Measurements from ENCODE around the gene DPF3.

The DPF3 gene

DNA sequence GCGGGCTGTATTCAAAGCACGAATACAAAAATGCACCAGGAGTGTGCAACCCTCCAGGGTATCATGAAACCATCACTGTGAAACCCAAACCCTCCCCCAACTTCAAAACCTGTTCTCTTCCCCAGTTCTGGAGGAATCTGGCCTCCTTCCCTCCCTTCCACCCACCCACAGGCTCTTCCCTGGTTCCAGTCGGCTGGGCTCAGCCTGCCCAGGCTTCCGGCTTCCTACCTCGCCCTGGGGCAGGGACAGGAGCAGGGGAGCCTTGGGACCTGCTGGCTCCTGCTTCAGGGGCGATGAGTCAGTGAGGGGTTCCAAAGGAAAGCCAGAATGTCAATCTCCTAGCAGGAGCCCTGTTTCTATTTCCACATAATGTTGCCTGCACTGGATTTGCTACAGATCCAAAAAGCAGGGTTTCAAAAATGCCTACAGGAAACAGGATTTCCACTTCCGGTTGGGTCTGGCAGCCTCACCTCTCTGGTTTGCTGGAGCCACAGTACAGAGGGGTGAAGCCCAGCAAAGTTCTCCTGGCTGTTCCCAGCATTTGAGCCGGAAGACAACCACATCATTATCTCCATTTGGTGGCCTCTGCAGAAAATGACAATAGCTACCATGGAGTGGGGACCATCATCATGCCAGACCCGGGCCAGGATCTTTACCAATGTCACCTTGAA, 278.3 kb downstream of the DPF3 start:
- DNase-seq (ENCODE audit: low spot score), result no peak

DNA sequence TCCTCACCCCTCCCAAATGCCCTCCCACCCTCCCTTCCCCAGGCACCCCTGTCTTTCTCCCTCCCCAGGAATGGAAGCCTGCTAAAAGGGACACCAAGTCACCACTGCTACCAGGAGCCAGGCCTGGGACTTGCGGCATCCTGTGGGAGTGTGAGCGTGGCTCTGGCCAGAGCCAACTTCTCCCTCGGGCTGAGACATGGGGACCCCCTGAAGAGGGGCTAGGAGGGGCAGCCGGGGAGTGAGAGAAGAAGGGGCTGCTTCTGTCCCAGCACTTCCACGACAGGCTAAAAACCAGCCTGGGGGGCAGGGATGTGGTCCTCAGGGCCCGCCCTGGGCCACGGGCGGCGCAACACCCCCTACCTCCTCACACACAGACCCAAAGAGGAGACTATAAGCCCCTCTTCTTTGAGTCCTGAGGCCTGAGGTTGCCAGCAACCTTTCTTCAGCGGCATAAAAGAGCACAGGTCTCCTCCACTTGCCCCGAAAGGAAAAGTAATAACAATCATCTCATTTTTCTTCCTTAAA, 278.9 kb downstream of the DPF3 start:
- no peak for DNase-seq (ENCODE audit: low spot score)

DNA sequence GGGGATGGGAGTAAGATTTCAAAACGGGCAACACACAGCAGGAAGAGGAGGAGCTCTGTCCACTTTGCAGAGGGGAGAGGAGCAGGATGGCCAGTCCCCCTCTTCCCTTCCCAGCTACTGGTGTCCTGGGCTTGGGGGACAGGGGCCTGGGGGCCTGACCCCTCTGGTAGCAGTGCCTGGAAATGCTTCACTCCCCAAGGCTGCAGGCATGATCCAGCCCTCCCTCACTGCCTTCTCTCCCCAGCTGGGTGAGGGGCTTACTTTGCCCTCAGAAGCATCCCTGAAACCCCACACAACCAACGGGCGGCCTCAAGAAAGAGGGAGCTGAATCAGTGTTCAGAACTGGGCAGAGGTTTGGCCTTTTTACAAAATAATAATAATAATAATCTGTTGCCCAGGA, 279.5 kb downstream of the DPF3 start:
- DNase-seq (ENCODE audit: low spot score), result no peak

DNA sequence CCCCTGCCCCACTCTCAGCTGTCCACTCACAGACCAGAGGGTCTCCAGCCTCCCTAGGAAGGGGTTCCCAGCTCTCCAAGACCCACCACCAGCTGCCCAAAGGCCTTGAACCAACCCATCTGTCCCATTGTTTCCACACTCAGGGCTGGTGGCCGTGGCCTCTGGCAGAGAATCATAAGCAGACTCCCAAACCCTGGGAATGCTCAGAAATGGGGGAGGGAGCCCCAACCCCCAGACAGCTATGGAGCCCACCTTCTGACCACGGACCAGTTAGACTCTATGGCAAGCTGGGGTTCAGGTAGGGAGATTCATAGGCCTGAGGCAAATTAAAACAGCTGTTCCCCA, 280.0 kb downstream of the DPF3 start:
- no peak for DNase-seq (ENCODE audit: low spot score)

DNA sequence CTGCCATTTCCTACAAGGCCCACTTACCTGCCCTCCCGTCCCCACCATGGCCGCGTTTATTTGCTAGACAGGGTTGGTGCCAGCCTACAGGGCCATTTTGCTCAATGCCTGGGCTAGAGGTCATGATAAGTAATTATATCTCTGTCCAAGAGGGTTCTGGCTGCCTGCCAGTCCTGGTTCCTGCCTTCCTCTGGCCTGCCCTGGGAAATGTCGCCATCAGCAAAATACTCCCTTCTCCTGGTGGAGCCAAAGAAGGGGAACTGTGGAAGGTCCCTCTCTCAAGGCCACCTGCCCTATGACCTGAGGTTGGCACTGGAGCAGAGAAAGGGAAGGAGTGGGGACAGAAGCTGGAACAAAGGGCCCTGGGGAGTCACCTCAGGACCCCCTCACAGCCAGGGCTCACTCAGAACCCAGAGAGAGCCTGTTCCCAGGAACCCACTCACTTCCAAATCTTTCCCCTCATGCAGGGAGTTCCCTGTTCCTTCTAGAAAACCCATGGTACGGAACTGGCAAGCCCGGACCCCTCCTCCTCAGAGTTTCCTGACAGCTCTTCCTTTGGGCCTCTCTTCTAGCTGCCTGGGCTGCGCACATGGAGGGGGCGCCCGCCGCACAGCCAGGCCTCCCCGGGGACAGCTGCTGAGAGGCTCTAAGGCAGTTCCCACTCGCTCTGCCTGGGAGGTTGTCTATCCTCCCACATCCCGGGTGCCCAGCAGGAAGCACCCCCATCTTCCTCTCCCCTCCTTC, 280.5 kb downstream of the DPF3 start:
- DNase-seq (ENCODE audit: low spot score), result no peak

DNA sequence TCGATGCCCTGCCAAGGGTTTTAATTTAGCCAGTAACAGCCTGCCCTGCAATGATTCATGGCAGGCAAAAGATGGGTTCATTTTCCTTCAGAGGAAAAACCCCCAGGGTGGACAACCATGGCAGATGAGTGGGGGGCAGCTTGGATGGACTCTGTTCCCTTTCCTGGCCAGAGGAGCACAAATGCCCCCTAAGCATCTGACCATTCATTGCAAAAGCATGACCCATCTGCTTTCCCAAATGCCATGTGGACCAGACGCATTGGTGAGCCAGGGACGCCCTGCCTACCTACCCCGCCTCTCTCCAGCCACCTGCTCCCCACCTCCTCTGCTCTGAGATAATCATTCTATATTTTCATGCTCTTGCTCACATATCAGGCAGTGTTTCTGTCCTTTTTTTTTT, 281.9 kb downstream of the DPF3 start:
- no peak for DNase-seq (ENCODE audit: low spot score)

DNA sequence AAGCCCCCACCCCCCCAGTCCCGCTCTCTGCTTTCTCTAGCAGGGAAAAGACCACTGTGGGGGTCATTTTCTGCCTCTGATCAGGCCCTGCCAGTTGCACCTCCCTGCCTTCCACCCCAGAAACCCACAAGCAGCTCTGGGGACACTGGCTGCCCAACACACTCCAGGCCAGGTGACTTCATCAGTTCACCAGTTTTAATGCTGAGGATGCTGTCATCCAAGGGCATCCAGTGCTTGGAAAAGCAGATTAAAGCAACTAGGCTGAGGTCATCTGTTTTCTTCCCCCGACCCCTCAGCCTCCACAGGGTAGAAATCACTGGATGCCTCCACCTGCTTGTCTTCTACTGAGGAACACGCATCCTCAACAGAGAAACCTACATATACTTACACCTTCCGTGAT, 282.4 kb downstream of the DPF3 start:
- DNase-seq (ENCODE audit: low spot score), result no peak

DNA sequence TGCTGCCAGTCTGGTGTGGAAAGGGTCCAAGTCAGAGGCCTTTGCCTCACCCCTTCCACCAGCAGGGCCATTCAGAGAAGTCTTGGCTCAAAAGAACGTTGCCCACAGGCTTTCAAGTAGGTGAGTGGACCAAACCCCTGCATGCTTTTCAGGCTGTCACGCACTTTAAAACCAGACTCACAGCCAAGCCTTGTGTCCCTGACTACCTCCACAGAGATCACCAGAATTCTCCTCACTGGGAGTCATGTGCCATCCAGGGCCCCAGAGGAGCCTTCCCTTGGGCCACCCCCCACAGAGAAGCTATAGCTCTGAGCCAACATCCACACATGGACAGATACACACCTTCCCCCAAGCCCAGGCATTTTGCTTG, 283.1 kb downstream of the DPF3 start:
- DNase-seq (ENCODE audit: low spot score), result no peak

DNA sequence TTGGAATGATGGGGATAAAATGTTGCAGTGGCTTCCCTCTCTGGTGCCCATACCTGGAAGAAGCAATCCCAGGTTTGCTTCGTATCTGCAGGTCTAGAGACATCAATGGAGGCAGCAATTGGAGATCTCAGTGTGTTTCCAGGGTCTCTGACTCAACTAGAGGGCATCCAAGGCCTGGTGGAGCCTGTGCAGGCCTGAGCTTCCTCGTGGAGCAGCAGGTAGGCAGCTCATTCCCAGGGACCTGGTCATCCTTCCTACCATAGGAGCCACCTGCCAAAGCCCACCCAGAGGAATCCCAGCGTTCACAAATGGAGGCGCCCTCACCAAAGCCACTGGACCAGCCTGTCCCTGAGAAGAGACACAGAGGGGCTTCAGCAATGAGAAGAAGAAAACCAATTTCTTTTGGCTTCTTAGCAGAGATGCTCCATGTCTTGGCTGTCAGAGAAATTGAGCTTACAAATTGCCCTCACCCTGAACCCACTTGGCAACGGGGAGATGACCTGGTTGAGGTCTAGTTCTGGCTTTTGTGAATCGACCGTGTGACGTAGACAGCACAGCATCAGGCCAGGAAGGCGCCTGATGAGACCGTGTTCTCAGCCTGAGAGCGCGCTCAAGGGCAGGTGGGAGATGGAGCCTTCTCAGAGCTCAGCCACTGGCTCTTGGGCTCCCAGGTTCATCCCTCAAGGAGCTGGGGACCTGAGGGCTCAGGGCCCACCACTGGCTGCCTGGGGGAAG, 283.6 kb downstream of the DPF3 start:
- DNase-seq (ENCODE audit: low spot score), result no peak

DNA sequence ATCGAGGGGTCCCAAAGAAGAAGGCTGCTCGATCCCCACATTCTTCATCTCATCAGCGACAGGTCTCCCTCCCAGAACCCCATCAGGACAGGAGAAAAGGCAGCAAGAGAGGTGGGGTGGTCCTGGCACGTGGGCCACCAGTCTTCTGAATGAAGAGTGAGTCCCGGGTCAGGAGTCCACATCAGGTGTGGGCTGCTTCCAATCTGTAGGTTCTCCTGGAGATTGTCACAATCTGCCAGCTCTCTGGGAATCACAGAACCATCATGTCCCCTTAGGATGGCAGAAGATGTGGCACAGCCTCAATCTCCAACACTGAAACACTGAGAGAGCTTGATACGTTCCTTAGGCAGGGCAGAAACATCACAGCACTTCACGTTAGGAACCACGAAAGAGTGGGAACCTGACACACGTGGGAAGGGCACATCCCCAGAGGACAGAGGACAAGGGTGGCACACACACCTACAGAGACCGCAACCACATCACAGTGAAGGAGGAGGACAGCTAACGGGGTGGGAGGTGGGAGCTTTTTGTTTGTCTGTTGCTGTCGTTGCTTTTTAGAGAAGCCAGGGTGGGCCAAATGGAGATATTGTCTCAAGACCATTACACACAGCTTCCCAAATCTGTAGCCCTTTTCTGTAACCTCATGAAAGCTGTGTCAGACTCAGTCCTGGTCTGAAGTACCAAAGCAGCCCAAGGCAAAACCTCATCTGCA, 284.5 kb downstream of the DPF3 start:
- no peak for DNase-seq (ENCODE audit: low spot score)

DNA sequence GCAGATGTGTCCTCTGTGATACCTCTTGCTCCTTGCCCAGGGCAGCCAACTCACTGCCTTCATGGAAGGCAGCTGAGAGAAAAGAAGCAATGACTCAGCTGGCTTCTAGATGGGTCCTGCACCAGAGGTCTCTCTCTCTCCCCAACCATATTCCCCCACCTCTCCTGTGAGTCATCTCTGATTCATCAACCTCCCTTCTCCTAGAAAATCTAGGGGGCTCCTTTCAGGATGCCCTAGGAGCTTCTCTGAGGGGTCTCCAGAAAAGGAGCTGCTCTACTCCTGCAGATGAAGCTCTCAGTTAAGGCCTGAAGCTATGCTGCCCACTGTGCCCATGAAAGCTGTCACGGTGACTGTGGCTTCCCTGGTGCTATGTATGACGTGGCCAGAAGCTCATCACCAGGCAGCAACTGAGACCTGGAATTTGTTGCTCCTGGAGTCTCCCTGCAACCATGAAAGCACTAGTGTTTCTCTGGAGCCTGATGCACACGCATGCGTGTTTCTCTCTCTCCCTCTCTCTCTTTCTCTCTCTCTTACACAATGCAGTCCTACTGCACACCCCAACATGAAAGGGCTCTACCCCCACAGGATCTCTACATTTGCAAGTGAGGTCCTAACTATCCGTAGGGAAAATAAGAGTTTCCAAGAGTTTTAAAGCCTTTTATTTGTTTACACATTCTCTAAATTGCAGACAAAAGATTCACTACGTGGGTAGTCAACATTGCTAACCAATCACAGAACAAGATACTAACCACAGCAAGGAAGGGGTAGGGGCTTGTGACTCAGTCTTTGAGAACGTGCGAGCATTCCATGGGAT, 285.3 kb downstream of the DPF3 start:
- DNase-seq (ENCODE audit: low spot score), result no peak

DNA sequence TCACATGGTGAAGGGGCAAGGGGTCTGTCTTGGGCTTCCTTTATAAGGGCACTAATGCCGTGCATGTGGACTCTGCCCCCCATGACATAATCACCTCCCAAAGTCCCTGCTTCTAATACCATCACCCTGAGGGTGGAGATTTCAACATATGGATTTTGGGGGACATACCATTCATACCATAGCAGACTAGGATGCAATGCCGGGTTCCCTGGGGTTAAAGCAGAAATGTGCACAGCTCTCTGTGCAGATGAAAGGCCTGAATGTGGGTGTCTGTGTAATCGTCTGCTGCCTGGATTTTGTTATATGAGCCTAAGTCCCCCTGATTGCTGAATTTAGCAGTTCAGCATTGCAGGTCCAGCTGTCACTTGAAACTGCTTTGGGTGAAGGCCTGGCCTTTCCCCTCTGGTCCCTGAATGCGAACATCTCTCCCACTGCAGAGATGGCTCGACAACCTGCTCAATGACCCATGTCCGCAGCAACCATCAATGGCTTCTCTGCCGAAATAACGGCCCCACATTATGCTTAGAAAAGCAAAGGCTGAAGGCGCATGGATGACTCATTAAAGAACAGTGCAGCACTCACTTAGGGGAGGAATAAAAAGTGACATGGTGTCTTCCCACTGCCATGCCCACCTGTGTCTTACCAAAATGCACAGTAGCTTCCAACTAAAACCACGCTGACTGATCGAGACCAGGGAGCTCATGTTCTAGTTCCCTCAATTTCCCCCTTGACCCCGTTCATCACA, 286.3 kb downstream of the DPF3 start:
- DNase-seq (ENCODE audit: low spot score), result no peak

DNA sequence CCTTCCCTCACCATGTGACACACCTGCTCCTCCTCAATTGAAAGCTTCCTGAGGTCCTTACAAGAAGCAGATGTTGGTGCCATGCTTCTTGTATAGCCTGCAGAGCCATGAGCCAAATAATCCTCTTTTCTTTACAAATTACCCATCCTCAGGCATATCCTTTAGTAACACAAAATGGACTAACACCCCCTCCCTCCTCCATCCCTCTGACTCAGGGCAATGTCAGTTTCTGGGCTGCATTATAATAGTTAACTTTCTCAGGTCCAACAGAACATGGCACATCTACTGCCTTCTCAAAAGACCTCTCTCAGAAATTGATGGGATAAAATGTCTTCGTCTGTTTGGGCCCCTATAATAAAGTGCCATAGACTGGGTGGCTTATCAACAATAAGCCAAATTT, 287.0 kb downstream of the DPF3 start:
- no peak for DNase-seq (ENCODE audit: low spot score)

DNA sequence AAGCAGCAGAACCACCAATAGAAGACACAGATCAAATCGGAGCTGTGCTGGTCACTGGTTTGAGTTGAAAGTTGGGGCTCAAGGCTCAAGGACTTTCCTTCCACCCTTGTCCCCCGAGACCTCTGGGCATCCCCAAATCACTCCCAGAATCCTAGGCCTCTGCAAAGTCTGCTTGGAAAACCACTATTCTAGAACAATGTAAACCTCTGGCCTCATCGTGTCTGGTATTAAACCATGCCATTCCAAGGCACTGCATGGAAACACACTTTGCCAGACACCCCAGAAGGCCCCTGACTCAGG, 288.0 kb downstream of the DPF3 start:
- DNase-seq (ENCODE audit: low spot score), result no peak

DNA sequence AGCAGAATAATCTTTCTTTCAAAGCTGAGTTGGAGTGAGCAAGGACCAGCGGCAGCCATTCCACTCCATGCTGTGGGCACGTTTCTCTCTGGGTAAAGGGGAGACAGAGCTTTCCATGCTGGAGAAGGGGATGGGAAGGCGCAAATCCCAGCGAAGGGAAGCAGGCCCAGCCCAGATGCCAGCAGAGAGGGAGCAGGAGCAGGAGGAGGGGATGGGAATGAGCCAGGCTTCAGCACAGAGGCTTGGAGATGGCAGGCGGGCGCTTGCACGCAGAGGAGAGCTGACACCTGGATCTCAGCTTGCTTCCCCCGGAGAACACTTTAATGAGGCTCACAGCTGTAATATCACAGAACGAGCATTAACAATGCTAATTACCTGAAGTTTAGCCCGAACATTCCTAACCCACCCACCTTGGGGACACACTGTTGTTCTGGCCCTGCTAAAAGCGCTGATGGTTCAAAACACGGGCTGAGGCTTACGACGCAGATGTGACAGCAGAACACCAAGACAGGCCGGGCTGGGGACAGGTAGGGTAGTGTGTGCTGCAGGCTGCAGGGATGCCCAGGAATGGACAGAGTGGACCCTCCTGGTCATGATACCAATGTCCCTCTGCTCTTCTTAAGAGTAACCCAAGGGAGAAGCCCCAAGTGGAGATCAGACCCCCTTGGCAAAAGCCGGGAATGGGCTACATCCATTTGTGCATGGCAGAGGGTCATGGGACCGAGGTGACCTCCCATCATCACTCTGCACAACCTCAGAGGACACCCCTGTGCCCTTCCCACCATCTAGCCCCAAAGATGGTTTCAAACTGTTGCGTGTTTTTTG, 288.6 kb downstream of the DPF3 start:
- no peak for DNase-seq (ENCODE audit: low spot score)

DNA sequence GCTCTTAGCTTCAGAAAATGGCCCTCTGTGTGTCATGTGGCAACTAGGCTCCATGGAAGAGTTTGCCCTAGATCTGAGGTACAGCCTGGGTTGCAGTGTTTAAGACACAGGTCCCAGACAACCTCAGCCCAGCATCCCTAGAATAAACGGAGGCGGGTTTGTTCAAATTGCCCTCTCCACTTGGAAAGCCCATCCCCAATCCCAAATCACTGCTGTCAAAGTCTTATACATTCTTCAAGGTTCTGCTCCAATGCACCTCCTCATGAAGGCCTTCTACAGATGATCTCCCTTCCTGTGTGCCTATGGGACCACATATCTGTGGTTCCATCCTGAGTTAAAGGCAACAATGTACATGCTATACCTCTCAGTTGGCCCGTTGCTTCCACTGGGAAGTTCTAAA, 289.8 kb downstream of the DPF3 start:
- DNase-seq (ENCODE audit: low spot score), result no peak

DNA sequence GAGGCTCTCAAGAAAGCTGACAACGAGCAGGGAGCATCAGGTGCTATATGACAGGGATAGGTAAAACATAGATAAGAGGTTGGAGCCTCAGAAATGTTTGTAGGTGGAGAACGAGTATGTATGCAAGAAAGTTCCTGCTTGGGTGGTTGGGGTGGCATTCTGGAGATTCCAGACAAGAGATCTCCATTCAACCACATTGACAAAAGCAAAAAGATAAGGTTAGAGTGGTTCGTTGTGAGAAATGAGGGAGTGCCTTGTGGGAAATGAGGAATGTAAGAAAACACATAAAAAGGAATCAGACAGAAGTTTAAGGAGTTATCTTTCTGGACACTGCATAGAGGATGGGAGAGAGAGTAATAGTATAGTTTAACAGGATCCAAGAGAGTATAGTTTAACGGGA, 290.3 kb downstream of the DPF3 start:
- no peak for DNase-seq (ENCODE audit: low spot score)

DNA sequence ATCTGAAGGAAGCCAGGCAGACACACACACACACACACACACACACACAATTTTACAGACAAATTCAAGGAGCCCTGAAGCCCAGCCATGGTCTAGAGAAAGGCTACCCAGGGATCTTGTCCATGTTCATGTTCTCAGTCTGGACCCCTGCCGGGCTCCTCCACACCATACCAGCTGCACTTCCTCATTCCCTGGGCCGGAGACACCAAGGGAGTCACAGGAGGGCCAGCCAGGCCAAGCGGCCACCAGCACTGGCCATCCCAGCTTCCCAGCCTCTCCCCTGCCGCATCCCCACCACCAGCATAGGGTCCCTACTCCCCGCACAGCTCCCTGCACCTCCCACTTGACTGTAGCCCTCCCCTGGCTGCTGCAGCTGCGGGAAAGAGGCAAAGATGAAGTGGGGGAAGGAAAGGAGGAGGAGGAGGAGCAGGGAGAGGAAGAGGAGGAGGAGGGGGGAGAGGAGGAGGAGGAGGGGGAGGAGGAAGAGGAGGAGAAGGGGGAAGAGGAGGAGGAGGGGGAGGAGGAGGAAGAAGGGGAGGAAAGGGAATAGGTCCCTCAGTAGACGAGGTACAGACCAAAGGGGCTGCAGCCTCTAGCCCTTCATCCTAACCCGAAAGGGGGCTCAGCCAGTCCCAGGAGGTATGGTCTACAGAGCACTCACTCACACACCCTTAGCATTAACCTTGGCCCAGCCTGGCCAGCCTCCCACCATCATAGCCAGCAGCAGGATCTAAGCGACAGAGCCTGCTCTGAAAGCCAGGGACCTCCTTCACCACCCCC, 293.2 kb downstream of the DPF3 start:
- no peak for DNase-seq (ENCODE audit: low spot score)

Measured in CD4-positive, alpha-beta T cell treated with Interleukin-15 for 4 hours (primary cell).